OCI-M1 (cell line): ENCODE measurements around the gene CACNG7.

Source experiments
- DNase-seq: peaks from one replicate; lab custom pipeline; 2025; lab: John Stamatoyannopoulos, UW

The CACNG7 gene

DNA sequence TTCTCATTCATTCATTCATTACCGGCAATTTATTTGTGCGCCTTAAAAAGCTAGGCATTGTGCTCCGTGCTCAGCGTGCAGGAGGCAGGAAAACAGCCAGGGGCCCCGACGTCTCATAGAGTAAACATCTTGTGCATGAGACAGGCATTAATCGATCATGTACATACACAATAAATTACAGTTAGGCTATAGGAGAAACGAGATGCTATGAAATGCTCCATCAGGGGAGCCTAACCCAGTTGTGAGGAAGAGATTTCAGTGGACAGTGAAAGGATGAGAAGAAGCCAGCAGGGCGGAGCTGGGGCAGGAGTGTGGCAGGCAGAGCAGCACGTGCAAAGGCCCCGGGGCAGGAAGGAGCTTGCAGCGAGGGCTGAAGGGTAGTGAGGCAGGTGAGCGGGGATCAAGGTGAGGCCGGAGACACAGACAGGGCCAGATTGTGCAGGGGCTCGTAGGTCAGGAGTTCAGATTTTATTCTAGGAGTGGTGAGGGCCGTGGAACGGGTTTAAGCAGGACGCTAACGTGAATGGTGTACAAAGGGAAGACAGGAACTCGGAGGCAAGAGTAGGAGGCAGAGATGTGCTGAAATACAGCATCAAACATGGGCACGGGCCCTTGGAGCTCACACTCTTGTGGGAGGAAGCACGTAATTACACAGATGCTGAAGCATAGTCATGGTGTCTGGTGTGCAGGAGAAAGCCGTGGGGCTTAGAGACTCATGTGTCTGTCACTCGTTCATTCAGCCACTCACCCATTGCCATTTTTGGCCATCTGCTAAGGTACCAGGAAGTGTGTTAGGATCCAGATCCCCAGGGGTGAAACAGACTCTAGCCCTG is 74.6 kb downstream of the CACNG7 start:
- no peak for DNase-seq

DNA sequence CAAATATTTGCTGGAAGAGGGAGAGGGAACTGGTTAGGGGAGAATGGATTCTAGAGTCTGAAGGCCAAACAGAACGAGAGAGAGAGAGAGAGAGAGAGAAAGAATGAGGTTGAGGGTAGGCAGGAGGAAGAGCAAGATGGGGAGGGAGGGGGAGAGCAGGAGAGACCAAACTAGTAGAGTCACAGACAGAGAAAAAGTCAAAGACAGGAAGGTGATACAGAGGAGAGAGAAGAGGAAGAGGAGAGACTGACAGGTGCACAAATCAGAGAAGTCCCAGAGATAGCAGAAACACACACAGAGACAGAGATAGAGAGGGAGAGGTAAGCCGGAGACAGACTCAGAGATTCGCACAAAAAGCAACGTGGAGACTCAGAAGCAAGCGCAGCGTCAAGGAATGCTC is 76.8 kb downstream of the CACNG7 start:
- DNase-seq = no peak

DNA sequence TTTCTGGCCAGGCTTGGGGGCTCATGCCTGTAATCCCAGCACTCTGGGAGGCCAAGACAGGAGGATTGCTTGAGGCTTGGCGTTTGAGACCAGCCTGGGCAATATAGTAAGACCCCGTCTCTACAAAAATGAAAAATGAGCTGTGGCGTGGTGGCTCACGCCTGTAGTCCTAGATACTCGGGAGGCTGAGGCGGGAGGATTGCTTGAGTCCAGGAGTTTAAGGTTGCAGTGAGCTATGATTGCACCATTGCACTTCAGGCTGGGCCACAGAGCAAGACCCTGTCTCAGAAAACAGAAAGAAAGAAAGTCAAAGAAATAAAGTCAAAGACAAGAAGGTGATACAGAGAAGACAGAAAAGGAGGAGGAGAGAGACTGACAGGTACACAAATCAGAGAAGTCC is 79.9 kb downstream of the CACNG7 start:
- DNase-seq = no peak

DNA sequence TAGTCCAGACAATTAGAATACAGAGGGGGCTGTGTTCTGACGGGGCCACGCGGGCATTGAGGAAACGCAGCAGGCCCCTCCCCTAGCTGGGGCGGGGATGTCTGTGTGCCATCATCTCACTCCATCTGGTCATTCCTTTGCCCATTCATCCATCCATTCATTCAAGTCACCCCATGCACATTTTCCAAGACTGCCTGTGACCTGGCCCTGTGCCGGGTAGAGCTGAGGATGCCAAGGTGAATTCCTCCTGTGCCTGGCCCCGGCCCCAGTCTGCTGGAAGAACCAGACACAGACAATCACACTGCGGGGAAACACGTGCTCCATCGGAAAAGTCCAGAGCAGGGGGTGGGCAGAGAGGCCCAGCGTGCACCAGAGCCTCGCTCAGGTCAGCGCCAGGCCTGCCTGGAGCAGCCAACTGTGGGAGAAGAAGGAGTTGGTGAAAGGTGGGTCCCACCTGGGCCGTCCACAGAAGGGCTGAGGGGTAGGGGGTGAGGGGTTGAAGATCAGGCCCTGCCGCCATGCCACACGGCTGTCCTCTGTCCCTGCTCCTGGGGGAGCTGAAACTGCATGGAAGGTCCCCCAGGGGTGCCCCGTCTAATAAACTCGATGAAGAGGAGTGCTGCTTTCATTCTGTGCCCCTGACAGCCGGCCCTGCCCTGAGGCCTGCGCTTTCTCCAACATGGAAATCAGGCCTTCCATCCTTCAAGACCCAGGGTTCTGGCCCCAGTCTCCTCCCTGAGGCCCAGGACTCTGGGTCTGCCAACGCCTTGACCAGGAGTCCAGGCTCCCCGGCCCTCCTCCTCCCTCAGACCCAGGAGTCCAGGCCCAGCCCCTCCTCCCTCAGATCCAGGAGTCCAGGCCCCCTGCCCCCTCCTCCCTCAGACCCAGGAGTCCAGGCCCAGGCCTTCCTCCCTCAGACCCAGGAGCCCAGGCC is 80.8 kb downstream of the CACNG7 start:
- no peak for DNase-seq

DNA sequence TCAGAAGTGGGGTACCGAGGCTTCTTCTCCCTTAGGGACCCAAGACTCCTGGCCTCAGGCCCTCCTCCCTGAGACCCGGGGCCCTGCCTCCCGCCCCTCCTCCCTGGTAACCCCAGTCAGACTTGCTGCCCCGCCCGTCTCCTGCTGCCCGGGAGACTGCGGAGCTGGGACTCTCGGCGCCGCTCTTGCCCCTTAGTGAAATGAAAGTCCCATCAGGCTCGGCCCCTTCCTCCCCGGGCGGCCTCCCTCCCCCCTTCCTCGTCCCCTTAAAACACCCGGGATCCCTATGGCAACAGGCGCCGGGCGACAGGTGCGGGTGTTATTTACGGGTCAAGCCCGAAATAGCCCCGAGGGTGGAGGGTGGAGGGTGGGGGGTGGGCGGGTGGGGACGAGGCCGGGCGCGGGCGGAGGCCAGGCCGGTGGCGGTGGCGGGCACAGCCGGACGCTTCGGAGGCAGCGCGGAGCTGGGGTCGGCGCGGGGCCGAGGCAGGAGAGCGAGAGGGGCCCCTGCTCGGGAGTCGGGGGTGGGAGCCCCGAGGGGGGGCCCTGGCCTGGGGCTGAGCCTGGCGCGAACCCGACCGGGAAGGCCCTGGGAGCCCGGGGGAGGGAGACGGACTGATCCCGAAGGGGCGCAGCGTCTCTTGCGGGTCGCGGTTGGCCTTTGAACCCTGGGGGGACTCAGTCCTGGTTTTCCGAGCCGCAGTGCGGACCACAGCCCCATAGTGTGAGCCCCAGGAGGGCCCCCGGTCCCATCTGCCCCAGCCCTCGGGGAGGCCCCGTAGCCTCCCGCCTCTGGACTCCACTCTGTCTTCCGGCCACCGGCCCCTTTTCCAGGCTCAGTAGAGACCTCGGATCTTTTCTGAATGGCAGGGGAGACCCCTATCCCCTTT is 82.4 kb downstream of the CACNG7 start, which contains the start of gene CACNG6:
CACNG6 (plus strand) TSS at position 414 of the 890 bp plus-strand sequence. CDS start 1,241 bp downstream, outside the sequence.
- DNase-seq = no peak

DNA sequence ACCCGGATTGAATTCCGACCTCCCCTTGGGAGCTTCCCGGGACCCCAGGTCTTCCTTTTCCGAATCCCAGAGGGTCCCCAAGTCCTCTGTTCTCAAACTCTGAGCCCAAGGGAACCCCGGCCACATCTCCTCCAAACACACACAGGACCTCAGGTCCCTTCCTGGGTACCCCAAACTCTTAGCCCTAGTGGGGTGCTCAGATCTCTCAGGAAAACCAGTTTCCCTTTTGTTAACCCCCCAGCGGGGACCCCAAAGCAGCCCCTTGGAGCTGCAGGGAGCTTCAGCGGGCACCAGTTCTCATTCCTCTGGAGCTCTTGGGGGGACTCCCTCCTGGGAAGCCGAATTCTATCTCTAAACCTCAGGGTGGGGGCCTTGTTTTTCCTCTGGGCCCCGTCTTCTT is 83.1 kb downstream of the CACNG7 start:
- DNase-seq = no peak

DNA sequence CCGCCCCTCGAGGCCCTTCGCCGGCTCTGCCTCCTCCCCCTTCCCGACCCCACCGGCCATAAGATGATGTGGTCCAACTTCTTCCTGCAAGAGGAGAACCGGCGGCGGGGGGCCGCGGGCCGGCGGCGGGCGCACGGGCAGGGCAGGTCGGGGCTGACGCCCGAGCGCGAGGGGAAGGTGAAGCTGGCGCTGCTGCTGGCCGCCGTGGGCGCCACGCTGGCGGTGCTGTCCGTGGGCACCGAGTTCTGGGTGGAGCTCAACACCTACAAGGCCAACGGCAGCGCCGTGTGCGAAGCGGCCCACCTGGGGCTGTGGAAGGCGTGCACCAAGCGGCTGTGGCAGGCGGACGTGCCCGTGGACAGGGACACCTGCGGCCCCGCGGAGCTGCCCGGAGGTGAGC is 83.7 kb downstream of the CACNG7 start:
- no peak for DNase-seq

DNA sequence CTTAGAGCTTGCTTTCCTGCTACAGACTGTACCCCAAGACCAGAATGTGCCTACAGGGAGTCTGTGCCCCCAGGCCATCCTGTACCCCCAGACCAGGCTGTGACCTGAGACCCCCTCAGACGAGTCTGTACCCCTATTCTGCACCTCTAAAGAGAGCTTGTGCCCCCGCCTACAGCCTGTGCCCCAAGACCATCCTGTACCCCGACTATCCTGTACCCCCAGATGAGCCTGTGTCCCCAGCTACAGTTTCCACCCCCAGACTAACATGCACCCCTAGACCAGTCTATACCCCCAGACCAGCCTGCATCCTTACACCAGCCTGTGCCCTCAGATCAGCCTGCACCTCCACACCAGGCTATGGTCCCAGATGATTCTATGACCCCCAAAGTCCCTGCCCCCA is 84.4 kb downstream of the CACNG7 start:
- DNase-seq = no peak
